Retina (tissue), 1 donor: ENCODE data around the gene CDK2AP2.

Source experiments
- DNase-seq: peaks from one replicate; pipeline ENCODE4 v3.0.0-alpha.2; 2016

CDK2AP2 gene

GRCh38 chr11:67503119-67504004 lies 4.6 kb downstream of the CDK2AP2 start:
- peak; percentile 61 for DNase-seq

- DNase-seq = no peak
These were observed 5.5 kb downstream of the CDK2AP2 start for GRCh38 chr11:67502328-67502979.

- DNase-seq = no peak
These were observed 6.1 kb downstream of the CDK2AP2 start for GRCh38 chr11:67501854-67502253.

- DNase-seq = no peak
These were observed 6.9 kb downstream of the CDK2AP2 start for GRCh38 chr11:67500831-67501715.

- DNase-seq = no peak
These were observed 7.5 kb downstream of the CDK2AP2 start for GRCh38 chr11:67500484-67500821.

GRCh38 chr11:67499808-67500483 lies 8.0 kb downstream of the CDK2AP2 start:
- DNase-seq = no peak

GRCh38 chr11:67498544-67498972 lies 9.4 kb downstream of the CDK2AP2 start:
- DNase-seq = no peak

GRCh38 chr11:67497656-67498291 lies 10.2 kb downstream of the CDK2AP2 start:
- no peak for DNase-seq

- no peak for DNase-seq
These were observed 11.8 kb downstream of the CDK2AP2 start for GRCh38 chr11:67496113-67496512.

GRCh38 chr11:67495234-67496005 lies 12.5 kb downstream of the CDK2AP2 start:
- DNase-seq = no peak

- no peak for DNase-seq
These were observed 13.4 kb downstream of the CDK2AP2 start for GRCh38 chr11:67494371-67495233.

- DNase-seq = no peak
These were observed 14.2 kb downstream of the CDK2AP2 start for GRCh38 chr11:67493548-67494370.

GRCh38 chr11:67492801-67493547 lies 15.0 kb downstream of the CDK2AP2 start:
- no peak for DNase-seq

- DNase-seq = no peak
These were observed 15.8 kb downstream of the CDK2AP2 start for GRCh38 chr11:67492069-67492727.

- no peak for DNase-seq
These were observed 16.5 kb downstream of the CDK2AP2 start for GRCh38 chr11:67491276-67492068.

GRCh38 chr11:67490727-67491065 lies 17.3 kb downstream of the CDK2AP2 start:
- DNase-seq = peak; percentile 35
